GM23338 (cell line): Measurements from ENCODE around the gene TEKT3. TPM values are rescaled to one million over a fixed set of nuclear protein-coding genes. Genes with fewer than 3 reads are reported as not detected.

Experiments used
- ATAC-seq: fragments of 200-7000 bp; cut with Tn5 transposase; 3 replicates; pipeline ENCODE4 v1.9.1; 2020
- DNase-seq: peaks from one replicate; pipeline ENCODE4 v3.0.0-alpha.2; 2015; ENCODE audit warnings: low spot score
- H2AFZ ChIP-seq: fragments of 200-600 bp; sonication (generic); 2 replicates; pipeline ENCODE4 v1.8.0; 2016; ENCODE audit warnings: antibody characterized with exemption, mild to moderate bottlenecking, moderate library complexity
- H3F3A ChIP-seq: fragments of 200-600 bp; sonication (generic); replicated peaks from 2 replicates; pipeline ENCODE4 v1.8.0; 2017; ENCODE audit warnings: antibody characterized with exemption, mixed run types, low read depth
- H3K27ac ChIP-seq: fragments of 200-600 bp; sonication (generic); 2 replicates; pipeline ENCODE4 v1.6.1; 2016; ENCODE audit warnings: low read depth
- H3K27me3 ChIP-seq: fragments of 200-600 bp; sonication (generic); 2 replicates; pipeline ENCODE4 v1.8.0; 2016; ENCODE audit warnings: mild to moderate bottlenecking, mixed run types, moderate library complexity; ENCODE audit not compliant: insufficient read depth
- H3K36me3 ChIP-seq: fragments of 200-600 bp; sonication (generic); 2 replicates; pipeline ENCODE4 v1.8.0; 2016; ENCODE audit warnings: mild to moderate bottlenecking; ENCODE audit not compliant: insufficient read depth
- H3K4me1 ChIP-seq: fragments of 200-600 bp; sonication (generic); 2 replicates; pipeline ENCODE4 v1.8.0; 2016; ENCODE audit warnings: mild to moderate bottlenecking, moderate library complexity; ENCODE audit not compliant: insufficient read depth
- H3K4me2 ChIP-seq: fragments of 200-600 bp; sonication (generic); 2 replicates; pipeline ENCODE4 v1.7.1; 2017; ENCODE audit warnings: mixed run types
- H3K4me3 ChIP-seq: fragments of 200-600 bp; sonication (generic); 2 replicates; pipeline ENCODE4 v1.6.1; 2016; ENCODE audit warnings: mixed run types
- H3K79me2 ChIP-seq: fragments of 200-600 bp; sonication (generic); replicated peaks from 2 replicates; pipeline ENCODE4 v1.8.0; 2017; ENCODE audit warnings: mild to moderate bottlenecking; ENCODE audit not compliant: insufficient read depth
- H3K9me2 ChIP-seq: fragments of 200-600 bp; sonication (generic); 2 replicates; pipeline ENCODE4 v1.8.0; 2017; ENCODE audit not compliant: insufficient read depth
- H4K20me1 ChIP-seq: fragments of 200-600 bp; sonication (generic); replicated peaks from 2 replicates; pipeline ENCODE4 v1.8.0; 2017; ENCODE audit warnings: mild to moderate bottlenecking; ENCODE audit not compliant: insufficient read depth
- H3K27ac Mint-ChIP-seq: 2 replicates; pipeline ENCODE4 v1.8.0; 2020; ENCODE audit warnings: inconsistent platforms, mild to moderate bottlenecking, moderate library complexity, mixed read lengths
- H3K27me3 Mint-ChIP-seq: 3 replicates; pipeline ENCODE4 v1.8.0; 2022; ENCODE audit warnings: low read depth, mild to moderate bottlenecking, moderate library complexity, mixed read lengths, inconsistent platforms; ENCODE audit not compliant: insufficient read depth, poor library complexity
- H3K36me3 Mint-ChIP-seq: 3 replicates; pipeline ENCODE4 v1.8.0; 2021; ENCODE audit warnings: low read depth, mild to moderate bottlenecking, inconsistent platforms, moderate library complexity, mixed read lengths
- H3K4me1 Mint-ChIP-seq: 3 replicates; pipeline ENCODE4 v1.8.0; 2020; ENCODE audit warnings: mild to moderate bottlenecking, inconsistent platforms, mixed read lengths
- H3K4me3 Mint-ChIP-seq: 3 replicates; pipeline ENCODE4 v1.8.0; 2021; ENCODE audit warnings: moderate library complexity, mild to moderate bottlenecking, inconsistent platforms, mixed read lengths
- H3K9me3 Mint-ChIP-seq: 3 replicates; pipeline ENCODE4 v1.8.0; 2020; ENCODE audit warnings: moderate library complexity, mild to moderate bottlenecking, inconsistent platforms, mixed read lengths
- EZH2 ChIP-seq: fragments of 200-600 bp; sonication (generic); IDR thresholded peaks from one replicate; pipeline ENCODE4 v1.8.0; 2017; ENCODE audit warnings: antibody characterized with exemption, mild to moderate bottlenecking, low read depth; ENCODE audit not compliant: unreplicated experiment
- NANOG ChIP-seq: IDR thresholded peaks from 2 replicates; pipeline ENCODE4 v1.6.1; 2016; ENCODE audit warnings: antibody characterized with exemption, borderline replicate concordance
- STAT1 ChIP-seq: IDR thresholded peaks from one replicate; pipeline ENCODE4 v1.6.1; 2016; ENCODE audit warnings: antibody characterized with exemption; ENCODE audit not compliant: unreplicated experiment
- ZNF114 ChIP-seq: fragments of 250-450 bp; sonication (Bioruptor Pico); IDR thresholded peaks from 2 replicates; pipeline ENCODE4 v1.5.0; 2020; ENCODE audit warnings: mild to moderate bottlenecking, moderate library complexity
- polyA plus RNA-seq: library from polyadenylated mRNA; unstranded; fragments of >200 nt; fragmentation: Nextera tagmentation; extraction: Ambion mirVana; gene quantifications from 2 replicates; pipeline ENCODE4 v1.2.1, GENCODE V29; 2016
- total RNA-seq: library from RNA; depleted of rRNA; stranded (reverse); fragments of >200 nt; shearing (Covaris generic); gene quantifications from 2 replicates; pipeline ENCODE4 v1.2.3, GENCODE V29; 2014
- TF ChIP-seq, protein P1 (sequence below), 2 experiments: fragments of 200-600 bp in 1 of 2; sonication (generic) in 1 of 2; conservative IDR thresholded peaks; 2 replicates each; pipeline versions ENCODE4 v1.5.1 to v1.6.1; 2016 to 2017; ENCODE audit warnings: antibody characterized with exemption in 2 of 2, low read depth in 2 of 2, mild to moderate bottlenecking in 2 of 2, moderate library complexity in 1 of 2
- TF ChIP-seq, protein P2 (sequence below): IDR thresholded peaks from one replicate; pipeline ENCODE4 v1.6.1; 2018; ENCODE audit warnings: antibody characterized with exemption; ENCODE audit not compliant: unreplicated experiment
- TF ChIP-seq, protein P3 (sequence below): fragments of 250-450 bp; sonication (Bioruptor Pico); IDR thresholded peaks from 2 replicates; pipeline ENCODE4 v1.5.0; 2020; ENCODE audit warnings: mild to moderate bottlenecking, moderate library complexity

The TEKT3 gene
- total and polyA plus RNA-seq, 2 experiments from 2014 or later, result 1.6 to 2.0 TPM

DNA sequence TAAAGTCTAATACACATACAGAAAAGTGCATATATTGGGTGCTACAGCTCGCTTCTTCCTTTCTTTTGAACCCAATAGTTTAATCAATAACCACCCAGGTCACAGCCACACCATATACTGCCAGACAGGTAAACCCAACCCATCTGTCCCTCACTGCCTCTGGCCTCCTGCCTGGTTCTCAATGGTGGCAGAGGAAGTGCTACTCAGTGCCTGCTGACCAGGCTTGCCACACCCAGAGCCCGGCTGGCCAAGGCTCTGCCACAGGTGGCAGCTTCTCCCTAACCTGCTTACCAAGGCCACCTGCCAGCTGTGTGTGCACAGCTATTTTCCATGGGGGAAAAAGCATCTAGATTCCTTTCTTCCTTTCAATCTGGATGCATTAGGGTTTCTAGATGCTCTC, 76.9 kb downstream of the TEKT3 start:
- no peak overlapping the region for H2AFZ ChIP-seq
- ATAC-seq, result no peak
- no peak overlapping the region for H3K4me3 Mint-ChIP-seq
- no peak overlapping the region for H3K27ac Mint-ChIP-seq
- H3K79me2 ChIP-seq, result no peaks in the 10 kb centered on the region
- H3K36me3 ChIP-seq, result no peaks in the 10 kb centered on the region
- DNase-seq, result no peak
- peaks cover 59% of the 10 kb centered on the region for H3K27me3 Mint-ChIP-seq
- no peak overlapping the region for H3K4me2 ChIP-seq
- no peak overlapping the region for H3K4me3 ChIP-seq
- H3K9me3 Mint-ChIP-seq, result no peaks in the 10 kb centered on the region
- TF ChIP-seq, protein P1, sequence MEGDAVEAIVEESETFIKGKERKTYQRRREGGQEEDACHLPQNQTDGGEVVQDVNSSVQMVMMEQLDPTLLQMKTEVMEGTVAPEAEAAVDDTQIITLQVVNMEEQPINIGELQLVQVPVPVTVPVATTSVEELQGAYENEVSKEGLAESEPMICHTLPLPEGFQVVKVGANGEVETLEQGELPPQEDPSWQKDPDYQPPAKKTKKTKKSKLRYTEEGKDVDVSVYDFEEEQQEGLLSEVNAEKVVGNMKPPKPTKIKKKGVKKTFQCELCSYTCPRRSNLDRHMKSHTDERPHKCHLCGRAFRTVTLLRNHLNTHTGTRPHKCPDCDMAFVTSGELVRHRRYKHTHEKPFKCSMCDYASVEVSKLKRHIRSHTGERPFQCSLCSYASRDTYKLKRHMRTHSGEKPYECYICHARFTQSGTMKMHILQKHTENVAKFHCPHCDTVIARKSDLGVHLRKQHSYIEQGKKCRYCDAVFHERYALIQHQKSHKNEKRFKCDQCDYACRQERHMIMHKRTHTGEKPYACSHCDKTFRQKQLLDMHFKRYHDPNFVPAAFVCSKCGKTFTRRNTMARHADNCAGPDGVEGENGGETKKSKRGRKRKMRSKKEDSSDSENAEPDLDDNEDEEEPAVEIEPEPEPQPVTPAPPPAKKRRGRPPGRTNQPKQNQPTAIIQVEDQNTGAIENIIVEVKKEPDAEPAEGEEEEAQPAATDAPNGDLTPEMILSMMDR (conservative IDR thresholded peaks at IDR 0.05; ENCODE audit: low read depth in 2 of 2), result no peak
- TF ChIP-seq NANOG (no peak), ZNF114 (no peak), EZH2 (no peak), STAT1 (no peak)
- TF ChIP-seq, protein P2, sequence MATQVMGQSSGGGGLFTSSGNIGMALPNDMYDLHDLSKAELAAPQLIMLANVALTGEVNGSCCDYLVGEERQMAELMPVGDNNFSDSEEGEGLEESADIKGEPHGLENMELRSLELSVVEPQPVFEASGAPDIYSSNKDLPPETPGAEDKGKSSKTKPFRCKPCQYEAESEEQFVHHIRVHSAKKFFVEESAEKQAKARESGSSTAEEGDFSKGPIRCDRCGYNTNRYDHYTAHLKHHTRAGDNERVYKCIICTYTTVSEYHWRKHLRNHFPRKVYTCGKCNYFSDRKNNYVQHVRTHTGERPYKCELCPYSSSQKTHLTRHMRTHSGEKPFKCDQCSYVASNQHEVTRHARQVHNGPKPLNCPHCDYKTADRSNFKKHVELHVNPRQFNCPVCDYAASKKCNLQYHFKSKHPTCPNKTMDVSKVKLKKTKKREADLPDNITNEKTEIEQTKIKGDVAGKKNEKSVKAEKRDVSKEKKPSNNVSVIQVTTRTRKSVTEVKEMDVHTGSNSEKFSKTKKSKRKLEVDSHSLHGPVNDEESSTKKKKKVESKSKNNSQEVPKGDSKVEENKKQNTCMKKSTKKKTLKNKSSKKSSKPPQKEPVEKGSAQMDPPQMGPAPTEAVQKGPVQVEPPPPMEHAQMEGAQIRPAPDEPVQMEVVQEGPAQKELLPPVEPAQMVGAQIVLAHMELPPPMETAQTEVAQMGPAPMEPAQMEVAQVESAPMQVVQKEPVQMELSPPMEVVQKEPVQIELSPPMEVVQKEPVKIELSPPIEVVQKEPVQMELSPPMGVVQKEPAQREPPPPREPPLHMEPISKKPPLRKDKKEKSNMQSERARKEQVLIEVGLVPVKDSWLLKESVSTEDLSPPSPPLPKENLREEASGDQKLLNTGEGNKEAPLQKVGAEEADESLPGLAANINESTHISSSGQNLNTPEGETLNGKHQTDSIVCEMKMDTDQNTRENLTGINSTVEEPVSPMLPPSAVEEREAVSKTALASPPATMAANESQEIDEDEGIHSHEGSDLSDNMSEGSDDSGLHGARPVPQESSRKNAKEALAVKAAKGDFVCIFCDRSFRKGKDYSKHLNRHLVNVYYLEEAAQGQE, result no peak
- TF ChIP-seq, protein P3, sequence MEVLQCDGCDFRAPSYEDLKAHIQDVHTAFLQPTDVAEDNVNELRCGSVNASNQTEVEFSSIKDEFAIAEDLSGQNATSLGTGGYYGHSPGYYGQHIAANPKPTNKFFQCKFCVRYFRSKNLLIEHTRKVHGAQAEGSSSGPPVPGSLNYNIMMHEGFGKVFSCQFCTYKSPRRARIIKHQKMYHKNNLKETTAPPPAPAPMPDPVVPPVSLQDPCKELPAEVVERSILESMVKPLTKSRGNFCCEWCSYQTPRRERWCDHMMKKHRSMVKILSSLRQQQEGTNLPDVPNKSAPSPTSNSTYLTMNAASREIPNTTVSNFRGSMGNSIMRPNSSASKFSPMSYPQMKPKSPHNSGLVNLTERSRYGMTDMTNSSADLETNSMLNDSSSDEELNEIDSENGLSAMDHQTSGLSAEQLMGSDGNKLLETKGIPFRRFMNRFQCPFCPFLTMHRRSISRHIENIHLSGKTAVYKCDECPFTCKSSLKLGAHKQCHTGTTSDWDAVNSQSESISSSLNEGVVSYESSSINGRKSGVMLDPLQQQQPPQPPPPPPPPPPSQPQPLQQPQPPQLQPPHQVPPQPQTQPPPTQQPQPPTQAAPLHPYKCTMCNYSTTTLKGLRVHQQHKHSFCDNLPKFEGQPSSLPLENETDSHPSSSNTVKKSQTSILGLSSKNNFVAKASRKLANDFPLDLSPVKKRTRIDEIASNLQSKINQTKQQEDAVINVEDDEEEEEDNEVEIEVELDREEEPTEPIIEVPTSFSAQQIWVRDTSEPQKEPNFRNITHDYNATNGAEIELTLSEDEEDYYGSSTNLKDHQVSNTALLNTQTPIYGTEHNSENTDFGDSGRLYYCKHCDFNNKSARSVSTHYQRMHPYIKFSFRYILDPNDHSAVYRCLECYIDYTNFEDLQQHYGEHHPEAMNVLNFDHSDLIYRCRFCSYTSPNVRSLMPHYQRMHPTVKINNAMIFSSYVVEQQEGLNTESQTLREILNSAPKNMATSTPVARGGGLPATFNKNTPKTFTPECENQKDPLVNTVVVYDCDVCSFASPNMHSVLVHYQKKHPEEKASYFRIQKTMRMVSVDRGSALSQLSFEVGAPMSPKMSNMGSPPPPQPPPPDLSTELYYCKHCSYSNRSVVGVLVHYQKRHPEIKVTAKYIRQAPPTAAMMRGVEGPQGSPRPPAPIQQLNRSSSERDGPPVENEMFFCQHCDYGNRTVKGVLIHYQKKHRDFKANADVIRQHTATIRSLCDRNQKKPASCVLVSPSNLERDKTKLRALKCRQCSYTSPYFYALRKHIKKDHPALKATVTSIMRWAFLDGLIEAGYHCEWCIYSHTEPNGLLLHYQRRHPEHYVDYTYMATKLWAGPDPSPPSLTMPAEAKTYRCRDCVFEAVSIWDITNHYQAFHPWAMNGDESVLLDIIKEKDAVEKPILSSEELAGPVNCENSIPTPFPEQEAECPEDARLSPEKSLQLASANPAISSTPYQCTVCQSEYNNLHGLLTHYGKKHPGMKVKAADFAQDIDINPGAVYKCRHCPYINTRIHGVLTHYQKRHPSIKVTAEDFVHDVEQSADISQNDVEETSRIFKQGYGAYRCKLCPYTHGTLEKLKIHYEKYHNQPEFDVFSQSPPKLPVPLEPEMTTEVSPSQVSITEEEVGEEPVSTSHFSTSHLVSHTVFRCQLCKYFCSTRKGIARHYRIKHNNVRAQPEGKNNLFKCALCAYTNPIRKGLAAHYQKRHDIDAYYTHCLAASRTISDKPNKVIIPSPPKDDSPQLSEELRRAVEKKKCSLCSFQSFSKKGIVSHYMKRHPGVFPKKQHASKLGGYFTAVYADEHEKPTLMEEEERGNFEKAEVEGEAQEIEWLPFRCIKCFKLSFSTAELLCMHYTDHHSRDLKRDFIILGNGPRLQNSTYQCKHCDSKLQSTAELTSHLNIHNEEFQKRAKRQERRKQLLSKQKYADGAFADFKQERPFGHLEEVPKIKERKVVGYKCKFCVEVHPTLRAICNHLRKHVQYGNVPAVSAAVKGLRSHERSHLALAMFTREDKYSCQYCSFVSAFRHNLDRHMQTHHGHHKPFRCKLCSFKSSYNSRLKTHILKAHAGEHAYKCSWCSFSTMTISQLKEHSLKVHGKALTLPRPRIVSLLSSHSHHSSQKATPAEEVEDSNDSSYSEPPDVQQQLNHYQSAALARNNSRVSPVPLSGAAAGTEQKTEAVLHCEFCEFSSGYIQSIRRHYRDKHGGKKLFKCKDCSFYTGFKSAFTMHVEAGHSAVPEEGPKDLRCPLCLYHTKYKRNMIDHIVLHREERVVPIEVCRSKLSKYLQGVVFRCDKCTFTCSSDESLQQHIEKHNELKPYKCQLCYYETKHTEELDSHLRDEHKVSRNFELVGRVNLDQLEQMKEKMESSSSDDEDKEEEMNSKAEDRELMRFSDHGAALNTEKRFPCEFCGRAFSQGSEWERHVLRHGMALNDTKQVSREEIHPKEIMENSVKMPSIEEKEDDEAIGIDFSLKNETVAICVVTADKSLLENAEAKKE (CRISPR knock-in tag), result no peak
- peaks cover 64% of the 10 kb centered on the region for H3K27me3 ChIP-seq
- peaks cover 16% of the 10 kb centered on the region; the same call in 1 of the 2 replicates for H3K4me1 ChIP-seq
- no peaks in the 10 kb centered on the region for H3K36me3 Mint-ChIP-seq
- H3K27ac ChIP-seq, result no peak overlapping the region
- peaks cover 19% of the 10 kb centered on the region; the same call in 2 of the 3 replicates for H3K4me1 Mint-ChIP-seq
- H3F3A ChIP-seq, result peaks cover 8% of the 10 kb centered on the region; the same call in 1 of the 2 replicates
- H3K9me2 ChIP-seq, result no peaks in the 10 kb centered on the region
- H4K20me1 ChIP-seq, result no peaks in the 10 kb centered on the region
